Trophoblast cell (in vitro differentiated cells and primary cell): ENCODE results near the gene UBN1.
A peak's percentile ranks its signal among the peaks of the same experiment; 100 is the strongest.

Source experiments
- DNase-seq, 2 donors: peaks; one replicate each; pipeline ENCODE4 v3.0.0-alpha.2; 2016
- H2AFZ ChIP-seq: 2 replicates; pipeline ENCODE4 v1.6.1; 2013; ENCODE audit warnings: low read length, moderate library complexity, mild to moderate bottlenecking; ENCODE audit not compliant: insufficient read depth, poor library complexity
- H2AK5ac ChIP-seq: 2 replicates; pipeline ENCODE4 v1.6.1; 2013; ENCODE audit warnings: mild to moderate bottlenecking, low read length
- H2BK120ac ChIP-seq: 2 replicates; pipeline ENCODE4 v1.6.1; 2013; ENCODE audit warnings: low read length, mild to moderate bottlenecking, moderate library complexity; ENCODE audit not compliant: insufficient read depth, poor library complexity
- H2BK12ac ChIP-seq: 2 replicates; pipeline ENCODE4 v1.6.1; 2013; ENCODE audit warnings: mild to moderate bottlenecking, low read length, moderate library complexity
- H2BK5ac ChIP-seq: 2 replicates; pipeline ENCODE4 v1.6.1; 2013; ENCODE audit warnings: low read length, low read depth, moderate library complexity, mild to moderate bottlenecking; ENCODE audit not compliant: poor library complexity
- H3K14ac ChIP-seq: 2 replicates; pipeline ENCODE4 v1.6.1; 2013; ENCODE audit warnings: mild to moderate bottlenecking, low read length
- H3K18ac ChIP-seq: 2 replicates; pipeline ENCODE4 v1.6.1; 2013; ENCODE audit warnings: mild to moderate bottlenecking, low read length
- H3K23ac ChIP-seq: 2 replicates; pipeline ENCODE4 v1.6.1; 2013; ENCODE audit warnings: low read length
- H3K27ac ChIP-seq: 2 replicates; pipeline ENCODE4 v1.5.1; 2013; ENCODE audit warnings: low read depth, mild to moderate bottlenecking, inconsistent platforms, low read length, moderate library complexity
- H3K27me3 ChIP-seq: 2 replicates; pipeline ENCODE4 v1.6.1; 2013; ENCODE audit warnings: inconsistent platforms, mild to moderate bottlenecking, low read length, moderate library complexity; ENCODE audit not compliant: insufficient read depth
- H3K36me3 ChIP-seq, 2 experiments: 1 replicate in 1 of 2; 2 replicates in 1 of 2; pipeline ENCODE4 v1.6.1; 2013; ENCODE audit warnings: low read length in 2 of 2, mild to moderate bottlenecking in 2 of 2, moderate library complexity in 1 of 2; ENCODE audit not compliant: insufficient read depth in 2 of 2, control insufficient read depth in 1 of 2
- H3K4ac ChIP-seq: 2 replicates; pipeline ENCODE4 v1.6.1; 2013; ENCODE audit warnings: low read depth, mild to moderate bottlenecking, low read length, moderate library complexity
- H3K4me1 ChIP-seq, 2 experiments: 1 replicate in 1 of 2; 2 replicates in 1 of 2; pipeline ENCODE4 v1.6.1; 2013; ENCODE audit warnings: low read length in 2 of 2, mild to moderate bottlenecking in 2 of 2, moderate library complexity in 1 of 2; ENCODE audit not compliant: insufficient read depth in 2 of 2, control insufficient read depth in 1 of 2
- H3K4me2 ChIP-seq: 2 replicates; pipeline ENCODE4 v1.6.1; 2013; ENCODE audit warnings: inconsistent platforms, mild to moderate bottlenecking, low read length, moderate library complexity
- H3K4me3 ChIP-seq: 2 replicates; pipeline ENCODE4 v1.5.1; 2013; ENCODE audit warnings: mild to moderate bottlenecking, low read depth, low read length, inconsistent platforms
- H3K79me1 ChIP-seq: one replicate; pipeline ENCODE4 v1.6.1; 2013; ENCODE audit warnings: low read length
- H3K79me2 ChIP-seq: 2 replicates; pipeline ENCODE4 v1.6.1; 2013; ENCODE audit warnings: low read length, mild to moderate bottlenecking; ENCODE audit not compliant: control insufficient read depth, insufficient read depth, poor library complexity
- H3K9ac ChIP-seq: 2 replicates; pipeline ENCODE4 v1.6.1; 2013; ENCODE audit warnings: mild to moderate bottlenecking, low read length
- H3K9me3 ChIP-seq: 2 replicates; pipeline ENCODE4 v1.6.1; 2013; ENCODE audit warnings: low read depth, mild to moderate bottlenecking, control low read depth, inconsistent platforms, low read length; ENCODE audit not compliant: insufficient read depth
- H4K12ac ChIP-seq: 2 replicates; pipeline ENCODE4 v1.6.1; 2013; ENCODE audit warnings: low read depth, mild to moderate bottlenecking, low read length, moderate library complexity
- H4K8ac ChIP-seq: 2 replicates; pipeline ENCODE4 v1.6.1; 2013; ENCODE audit warnings: low read depth, mild to moderate bottlenecking, low read length, moderate library complexity
- H4K91ac ChIP-seq: one replicate; pipeline ENCODE4 v1.6.1; 2013; ENCODE audit warnings: low read depth, mild to moderate bottlenecking, low read length, moderate library complexity
- WGBS: extraction: QIAGEN DNeasy Blood & Tissue Kit; methylation state at CpG from one replicate; pipeline ENCODE4 v1.1.7; 2013; ENCODE audit warnings: missing lambda C conversion rate; ENCODE audit not compliant: insufficient read length, insufficient coverage; ENCODE audit errors: extremely low coverage; 5-methylcytosine and 5-hydroxymethylcytosine counted together

The UBN1 gene

GRCh38 chr16:4826526-4826925 lies 20.8 kb upstream of the UBN1 start:
- Histone ChIP-seq H3K79me2 (no peaks in the 10 kb centered on the region), H3K4ac (no peak overlapping the region), H3K4me3 (no peak overlapping the region)

DNA sequence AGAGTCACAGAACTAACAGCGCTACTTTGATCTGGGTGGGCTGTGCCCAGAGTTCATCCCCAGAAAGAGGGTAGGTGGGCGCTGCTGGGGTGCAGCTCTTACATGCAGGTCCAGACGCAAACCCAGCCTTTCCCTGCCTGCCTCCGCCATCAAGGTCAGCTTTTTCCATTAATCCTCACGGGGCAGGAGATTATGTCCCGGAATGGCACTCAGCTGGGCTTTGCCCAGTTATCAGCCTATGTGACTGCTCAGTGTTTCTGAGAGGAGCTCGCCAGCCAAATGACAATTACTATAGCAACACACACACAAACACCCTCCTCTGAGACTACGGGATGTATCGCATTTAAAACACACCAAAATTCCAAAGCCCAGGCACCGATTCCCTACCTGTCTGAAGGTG lies 20.3 kb upstream of the UBN1 start:
- Histone ChIP-seq H2BK120ac (no peak overlapping the region), H2AK5ac (no peak overlapping the region), H3K4ac (no peak overlapping the region), H3K14ac (no peak overlapping the region), H4K8ac (no peak overlapping the region), H4K12ac (no peak overlapping the region), H2BK12ac (no peak overlapping the region), H3K79me1 (no peaks in the 10 kb centered on the region), H3K27ac (no peak overlapping the region), H3K36me3 (peaks cover 55 to 76% of the 10 kb centered on the region in 2 experiments), H3K18ac (no peak overlapping the region), H3K4me1 (peaks cover 4% of the 10 kb centered on the region in 2 experiments), H3K4me2 (no peak overlapping the region), H3K27me3 (no peaks in the 10 kb centered on the region), H4K91ac (no peak overlapping the region), H3K79me2 (no peaks in the 10 kb centered on the region), H2BK5ac (no peak overlapping the region), H3K9ac (no peak overlapping the region), H2AFZ (no peak overlapping the region), H3K9me3 (no peaks in the 10 kb centered on the region), H3K23ac (no peak overlapping the region), H3K4me3 (no peak overlapping the region)
- DNase-seq: no peak
- no CpG with 5 or more reads among the region's 10 CpGs for WGBS

More at GRCh38 chr16:4826526-4826925, 20.8 kb upstream of the UBN1 start:
- no peak overlapping the region for H2AK5ac ChIP-seq
- no peak overlapping the region for H3K23ac ChIP-seq
- no peak overlapping the region for H4K91ac ChIP-seq
- H4K8ac ChIP-seq: no peak overlapping the region
- H3K27ac ChIP-seq: no peak overlapping the region
- H3K9me3 ChIP-seq: no peaks in the 10 kb centered on the region
- DNase-seq: no peak
- H3K18ac ChIP-seq: no peak overlapping the region
- no peaks in the 10 kb centered on the region for H3K79me1 ChIP-seq
- WGBS: no CpG with 5 or more reads among the region's 4 CpGs
- peaks cover 4% of the 10 kb centered on the region in 2 experiments for H3K4me1 ChIP-seq
- H2BK12ac ChIP-seq: no peak overlapping the region
- H3K14ac ChIP-seq: no peak overlapping the region
- no peak overlapping the region for H3K4me2 ChIP-seq
- no peak overlapping the region for H3K9ac ChIP-seq
- no peaks in the 10 kb centered on the region for H3K27me3 ChIP-seq
- no peak overlapping the region for H2AFZ ChIP-seq
- no peak overlapping the region for H2BK5ac ChIP-seq
- no peak overlapping the region for H2BK120ac ChIP-seq
- H4K12ac ChIP-seq: no peak overlapping the region
- peaks cover 54 to 75% of the 10 kb centered on the region in 2 experiments for H3K36me3 ChIP-seq

- H4K12ac ChIP-seq: no peak overlapping the region
- no CpG with 5 or more reads among the region's 11 CpGs for WGBS
Measured at GRCh38 chr16:4828567-4829321, 18.5 kb upstream of the UBN1 start.

DNA sequence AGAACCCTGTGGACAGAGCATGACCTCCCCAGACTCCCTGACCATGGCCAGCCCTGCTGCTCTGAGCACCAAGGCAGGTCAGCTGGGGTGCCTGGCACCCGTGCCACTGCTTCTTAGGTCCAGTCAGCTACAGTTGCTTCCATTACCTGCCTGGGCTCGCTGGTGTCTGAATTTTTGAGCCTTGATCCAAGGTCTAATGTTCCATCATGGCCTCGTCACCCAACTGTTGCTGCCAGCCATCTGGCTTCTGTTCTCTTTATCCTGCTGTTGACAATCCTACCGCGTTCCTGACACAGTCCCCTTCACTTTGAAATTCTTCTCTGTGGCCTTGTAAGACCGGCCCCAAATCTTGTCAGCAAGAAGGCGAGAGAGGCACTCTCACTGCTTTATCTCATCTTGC lies 16.9 kb upstream of the UBN1 start:
- Histone ChIP-seq H4K8ac (no peak overlapping the region), H2BK120ac (no peak overlapping the region), H3K27ac (no peak overlapping the region), H3K79me2 (no peaks in the 10 kb centered on the region), H4K12ac (no peak overlapping the region), H3K4me3 (no peak overlapping the region), H3K9ac (no peak overlapping the region), H3K9me3 (no peaks in the 10 kb centered on the region), H3K4me1 (peaks cover 4% of the 10 kb centered on the region in 2 experiments), H3K4ac (no peak overlapping the region), H3K79me1 (no peaks in the 10 kb centered on the region), H4K91ac (no peak overlapping the region), H3K36me3 (peaks cover 49 to 71% of the 10 kb centered on the region in 2 experiments), H3K4me2 (no peak overlapping the region), H3K14ac (no peak overlapping the region), H2BK12ac (no peak overlapping the region), H3K27me3 (no peaks in the 10 kb centered on the region), H3K23ac (no peak overlapping the region), H2AFZ (no peak overlapping the region), H3K18ac (no peak overlapping the region), H2BK5ac (no peak overlapping the region), H2AK5ac (no peak overlapping the region)
- no CpG with 5 or more reads among the region's 7 CpGs for WGBS
- peak in 1 of 2 donors; percentile 8 for DNase-seq

More at GRCh38 chr16:4828567-4829321, 18.5 kb upstream of the UBN1 start:
- Histone ChIP-seq H3K79me1 (no peaks in the 10 kb centered on the region), H4K8ac (no peak overlapping the region), H3K79me2 (no peaks in the 10 kb centered on the region), H2BK12ac (no peak overlapping the region), H3K18ac (no peak overlapping the region), H3K23ac (peak overlapping the region; percentile 44), H3K27ac (no peak overlapping the region), H2AFZ (no peak overlapping the region), H4K91ac (no peak overlapping the region), H3K9ac (no peak overlapping the region), H3K27me3 (no peaks in the 10 kb centered on the region), H3K4me2 (no peak overlapping the region), H3K4ac (no peak overlapping the region), H3K9me3 (no peaks in the 10 kb centered on the region), H2AK5ac (no peak overlapping the region), H3K4me3 (no peak overlapping the region), H2BK120ac (no peak overlapping the region), H3K4me1 (peaks cover 4% of the 10 kb centered on the region in 2 experiments), H3K36me3 (peaks cover 48 to 77% of the 10 kb centered on the region in 2 experiments), H3K14ac (no peak overlapping the region), H2BK5ac (no peak overlapping the region)
- peak; percentile 37 to 49 for DNase-seq
